Liver (tissue), 2 donors: Measurements from ENCODE around the gene PRR15L.

Experiments
- CTCF ChIP-seq: fragments of 150-350 bp; IDR thresholded peaks from 2 replicates; pipeline ENCODE4 v1.5.1; 2017; ENCODE audit warnings: improper control_type of control experiment, low read depth, low read length; ENCODE audit not compliant: missing input control
- YY1 ChIP-seq: IDR thresholded peaks from 2 replicates; pipeline ENCODE4 v1.6.1; 2016; ENCODE audit warnings: antibody characterized with exemption, mild to moderate bottlenecking
- donor health status: healthy.

GRCh38 chr17:47956791-47957590, 692 bp downstream of the PRR15L start:
- TF ChIP-seq CTCF (no peak), YY1 (no peak)
